ENCODE data around the gene SPNS3.

Gene SPNS3

GRCh38 chr17:4488989-4489595 lies 55.4 kb downstream of the SPNS3 start:
- no peak for DNase-seq (ENCODE audit: low read depth in 2 of 2)

- no peak for DNase-seq (ENCODE audit: low read depth in 2 of 2)
Measured at GRCh38 chr17:4490109-4490591, 56.4 kb downstream of the SPNS3 start.

GRCh38 chr17:4490637-4491061 lies 56.9 kb downstream of the SPNS3 start:
- DNase-seq (ENCODE audit: low read depth in 2 of 2) = no peak

GRCh38 chr17:4492721-4493561 lies 59.2 kb downstream of the SPNS3 start:
- no peak for DNase-seq (ENCODE audit: low read depth in 2 of 2)

GRCh38 chr17:4497101-4497824 lies 63.5 kb downstream of the SPNS3 start:
- no peak for DNase-seq (ENCODE audit: low read depth in 2 of 2)

GRCh38 chr17:4498461-4499397 lies 65.0 kb downstream of the SPNS3 start, which contains the start of gene SPNS2:
Gene SPNS2, plus strand, starts transcription at chr17:4498881. Its CDS starts 167 bp downstream, at chr17:4499048.
- peak in 1 of 2 donors; percentile 49 for DNase-seq (ENCODE audit: low read depth in 2 of 2)

- no peak for DNase-seq (ENCODE audit: low read depth in 2 of 2)
Measured at GRCh38 chr17:4499431-4500190, 65.9 kb downstream of the SPNS3 start.

- DNase-seq (ENCODE audit: low read depth in 2 of 2) = no peak
Measured at GRCh38 chr17:4500191-4500571, 66.4 kb downstream of the SPNS3 start.

GRCh38 chr17:4501295-4501949 lies 67.7 kb downstream of the SPNS3 start:
- no peak for DNase-seq (ENCODE audit: low read depth in 2 of 2)

GRCh38 chr17:4502466-4503154 lies 68.9 kb downstream of the SPNS3 start:
- DNase-seq (ENCODE audit: low read depth in 2 of 2) = no peak

- DNase-seq (ENCODE audit: low read depth in 2 of 2) = no peak
Measured at GRCh38 chr17:4503283-4504025, 69.7 kb downstream of the SPNS3 start.

GRCh38 chr17:4504188-4504587 lies 70.4 kb downstream of the SPNS3 start:
- no peak for DNase-seq (ENCODE audit: low read depth in 2 of 2)

- no peak for DNase-seq (ENCODE audit: low read depth in 2 of 2)
Measured at GRCh38 chr17:4505187-4505586, 71.4 kb downstream of the SPNS3 start.

GRCh38 chr17:4506175-4506813 lies 72.6 kb downstream of the SPNS3 start:
- DNase-seq (ENCODE audit: low read depth in 2 of 2) = no peak

- DNase-seq (ENCODE audit: low read depth in 2 of 2) = no peak
Measured at GRCh38 chr17:4506892-4507291, 73.2 kb downstream of the SPNS3 start.

GRCh38 chr17:4507361-4508111 lies 73.8 kb downstream of the SPNS3 start:
- no peak for DNase-seq (ENCODE audit: low read depth in 2 of 2)

- DNase-seq (ENCODE audit: low read depth in 2 of 2) = no peak
Measured at GRCh38 chr17:4508207-4508606, 74.5 kb downstream of the SPNS3 start.

Measured in stimulated activated CD4-positive, alpha-beta T cell treated with anti-CD3 and anti-CD28 coated beads, Interleukin-1b, Interleukin-23, amount 100 ng/mL, for 1 hour (primary cell).